ENCODE data around the gene PDXP. TPM values are rescaled to one million over a fixed set of nuclear protein-coding genes. Genes with fewer than 3 reads are reported as not detected.

Gene PDXP
- total and polyA plus RNA-seq, 2 of the 13 experiments (the other 11 are each of a cell fraction or from before 2014, with no cell fraction given), result 58.2 to 70.6 TPM

GRCh38 chr22:37658133-37659065 lies at the start of gene PDXP (continued):
- TF ChIP-seq ZBED4 (CRISPR knock-in tag; IDR thresholded peaks at IDR 0.05; ENCODE audit: borderline replicate concordance) (0 out of 2 replicates have a peak, but pooled peaks have one; percentile 17), ZNF816 (CRISPR knock-in tag; IDR thresholded peaks at IDR 0.05; ENCODE audit: borderline replicate concordance) (no peak), ZNF562 (CRISPR knock-in tag; IDR thresholded peaks at IDR 0.05; ENCODE audit: borderline replicate concordance) (no peak), ZNF280B (CRISPR knock-in tag; IDR thresholded peaks at IDR 0.05; ENCODE audit: borderline replicate concordance) (no peak), CC2D1A (CRISPR knock-in tag; IDR thresholded peaks at IDR 0.05) (no peak), ZBTB49 (CRISPR knock-in tag; IDR thresholded peaks at IDR 0.05; ENCODE audit: borderline replicate concordance) (no peak), RAD21 (CRISPR knock-in tag; IDR thresholded peaks at IDR 0.05) (peak; percentile 55), HIC2 (CRISPR knock-in tag; IDR thresholded peaks at IDR 0.05; ENCODE audit: low read depth) (no peak), ZFP37 (CRISPR knock-in tag; IDR thresholded peaks at IDR 0.05; ENCODE audit: borderline replicate concordance) (no peak), EZH2 (conservative IDR thresholded peaks at IDR 0.05; ENCODE audit: low read depth, low read length) (no peak), ZNF235 (CRISPR knock-in tag; IDR thresholded peaks at IDR 0.05; ENCODE audit: borderline replicate concordance) (peak; percentile 14; the same call in 1 of the 2 replicates), MAF1 (CRISPR knock-in tag; IDR thresholded peaks at IDR 0.05; ENCODE audit: borderline replicate concordance) (no peak), POLR2A (IDR thresholded peaks at IDR 0.05; ENCODE audit: insufficient read depth in 1 of 2, low read depth in 2 of 2, low read length in 2 of 2) (peak in 1 of 2 experiments; percentile 91), MAFK (conservative IDR thresholded peaks at IDR 0.05 in 1 of 2, IDR thresholded peaks at IDR 0.05 in 1 of 2; ENCODE audit: low read length in 2 of 2) (no peak), ZNF672 (CRISPR knock-in tag; IDR thresholded peaks at IDR 0.05) (no peak), ZNF549 (CRISPR knock-in tag; IDR thresholded peaks at IDR 0.05) (no peak), ZNF292 (CRISPR knock-in tag; IDR thresholded peaks at IDR 0.05; ENCODE audit: borderline replicate concordance, low read depth) (no peak)

All from HepG2 (cell line).